ENCODE measurements around the gene GALNT1.

DNA sequence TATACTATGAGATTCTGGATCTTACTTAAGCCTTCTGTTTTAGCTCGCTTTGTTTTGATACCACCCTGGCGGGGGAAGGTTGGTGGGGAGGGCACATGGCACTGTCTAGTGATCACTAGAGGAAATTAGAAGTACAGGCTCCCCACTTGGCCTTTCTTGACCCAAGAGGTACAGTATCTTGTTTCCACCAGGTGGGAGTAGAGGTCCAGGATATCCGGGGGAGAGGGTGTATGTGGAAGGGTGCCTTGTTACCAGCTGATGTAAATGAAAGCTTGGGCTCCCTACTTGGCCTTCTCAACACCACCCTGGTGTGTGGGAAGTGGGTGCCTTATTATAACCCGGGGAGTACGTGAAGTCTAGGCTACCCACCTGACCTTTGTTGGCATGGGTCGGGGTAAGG lies 7.5 kb downstream of the GALNT1 start:
- no peak for TF ChIP-seq CTCF (conservative IDR thresholded peaks at IDR 0.05; ENCODE audit: low read depth, low read length)
- TF ChIP-seq BHLHE40 (IDR thresholded peaks at IDR 0.05; ENCODE audit: low read depth, low read length), result no peak
- no peak for TF ChIP-seq RFX5 (IDR thresholded peaks at IDR 0.05; ENCODE audit: low read depth, low read length)
- no peak for TF ChIP-seq NFE2L2 (IDR thresholded peaks at IDR 0.05; ENCODE audit: low read depth, low read length)
- TF ChIP-seq POLR2A (IDR thresholded peaks at IDR 0.05; ENCODE audit: low read depth, low read length), result no peak
- no peak for TF ChIP-seq RAD21 (IDR thresholded peaks at IDR 0.05; ENCODE audit: low read length)
- TF ChIP-seq, protein P1, sequence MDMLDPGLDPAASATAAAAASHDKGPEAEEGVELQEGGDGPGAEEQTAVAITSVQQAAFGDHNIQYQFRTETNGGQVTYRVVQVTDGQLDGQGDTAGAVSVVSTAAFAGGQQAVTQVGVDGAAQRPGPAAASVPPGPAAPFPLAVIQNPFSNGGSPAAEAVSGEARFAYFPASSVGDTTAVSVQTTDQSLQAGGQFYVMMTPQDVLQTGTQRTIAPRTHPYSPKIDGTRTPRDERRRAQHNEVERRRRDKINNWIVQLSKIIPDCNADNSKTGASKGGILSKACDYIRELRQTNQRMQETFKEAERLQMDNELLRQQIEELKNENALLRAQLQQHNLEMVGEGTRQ (IDR thresholded peaks at IDR 0.05; ENCODE audit: low read depth, low read length), result no peak
- TF ChIP-seq FOS (IDR thresholded peaks at IDR 0.05; ENCODE audit: low read depth, low read length), result no peak
- no peak for TF ChIP-seq SMC3 (IDR thresholded peaks at IDR 0.05; ENCODE audit: low read depth, low read length)
- no peak for TF ChIP-seq MAFK (IDR thresholded peaks at IDR 0.05; ENCODE audit: low read depth, low read length)
- no peak for TF ChIP-seq MXI1 (IDR thresholded peaks at IDR 0.05; ENCODE audit: borderline replicate concordance, low read depth, low read length)
- no peak for TF ChIP-seq CHD1 (IDR thresholded peaks at IDR 0.05; ENCODE audit: low read depth, low read length)
